Activated naive CD4-positive, alpha-beta T cell treated with anti-CD3 and anti-CD28 coated beads for 36 hours (primary cell): ENCODE data around the gene KCNQ5. TPM values are rescaled to one million over a fixed set of nuclear protein-coding genes. Genes with fewer than 3 reads are reported as not detected.

ENCODE experiments used
- CTCF ChIA-PET: fragments of 350-600 bp; sonication (Branson Sonifier 250); formaldehyde crosslinking; loops from one replicate; lab custom pipeline; 2021; ENCODE audit warnings: antibody characterized with exemption; lab: Charles Lee
- DNase-seq: peaks from one replicate; pipeline ENCODE4 v3.0.0-alpha.2; 2020
- H3K27ac Mint-ChIP-seq: one replicate; pipeline ENCODE4 v1.8.0; 2021; ENCODE audit warnings: mild to moderate bottlenecking, mixed read lengths
- H3K27me3 Mint-ChIP-seq: one replicate; pipeline ENCODE4 v1.8.0; 2021; ENCODE audit warnings: low read depth, mixed read lengths
- H3K36me3 Mint-ChIP-seq: one replicate; pipeline ENCODE4 v1.8.0; 2021; ENCODE audit warnings: low read depth, mixed read lengths
- H3K4me1 Mint-ChIP-seq: one replicate; pipeline ENCODE4 v1.8.0; 2021; ENCODE audit warnings: low read depth, mixed read lengths
- H3K4me3 Mint-ChIP-seq: one replicate; pipeline ENCODE4 v1.8.0; 2021; ENCODE audit warnings: mild to moderate bottlenecking, moderate library complexity, mixed read lengths
- H3K9me3 Mint-ChIP-seq: one replicate; pipeline ENCODE4 v1.8.0; 2021; ENCODE audit warnings: mixed read lengths
- intact Hi-C: fragments of 100-400 bp; cut with micrococcal nuclease; formaldehyde crosslinking; loops from one replicate; pipeline ENCODE4 v1.15.1; 2023
- total RNA-seq, 2 experiments: library from RNA; stranded (reverse); gene quantifications; one replicate each; pipeline ENCODE4 v1.2.3, GENCODE V29; 2021

The KCNQ5 gene
- total RNA-seq, 2 experiments from 2014 or later: 11.8 to 12.0 TPM

DNA sequence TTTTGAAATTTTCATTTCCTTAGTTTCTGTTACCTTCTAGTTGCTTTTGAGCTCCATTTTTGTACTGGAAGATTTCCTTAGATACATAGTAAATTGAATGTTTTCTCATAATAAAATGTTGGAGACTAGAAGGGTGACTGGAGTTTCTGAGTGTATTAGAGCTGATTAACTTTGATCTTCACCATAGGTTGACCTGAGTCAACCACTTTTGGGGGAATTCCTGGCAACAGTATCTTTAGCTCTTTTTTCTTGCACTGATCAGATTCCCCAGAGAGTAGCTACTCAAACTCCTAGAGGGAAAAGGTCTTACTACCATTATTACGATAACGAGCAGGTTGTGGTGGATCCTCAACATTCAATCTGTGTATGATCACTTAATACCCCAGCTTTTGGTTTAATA lies 530.7 kb downstream of the KCNQ5 start:
- intact Hi-C loops: no loop called here
- Mint-ChIP-seq H3K9me3 (peaks cover 7% of the 10 kb centered on the region), H3K27me3 (no peaks in the 10 kb centered on the region), H3K4me1 (no peaks in the 10 kb centered on the region), H3K27ac (no peak overlapping the region), H3K36me3 (peaks cover 9% of the 10 kb centered on the region), H3K4me3 (no peak overlapping the region)
- CTCF ChIA-PET: interaction anchor here (0.6 to 1.6 kb wide), 3 partner anchors 23 to 1008 kb away, joined by 3 to 7 read pairs (median 6); no protein-coding TSS in a partner anchor
- DNase-seq: no peak

DNA sequence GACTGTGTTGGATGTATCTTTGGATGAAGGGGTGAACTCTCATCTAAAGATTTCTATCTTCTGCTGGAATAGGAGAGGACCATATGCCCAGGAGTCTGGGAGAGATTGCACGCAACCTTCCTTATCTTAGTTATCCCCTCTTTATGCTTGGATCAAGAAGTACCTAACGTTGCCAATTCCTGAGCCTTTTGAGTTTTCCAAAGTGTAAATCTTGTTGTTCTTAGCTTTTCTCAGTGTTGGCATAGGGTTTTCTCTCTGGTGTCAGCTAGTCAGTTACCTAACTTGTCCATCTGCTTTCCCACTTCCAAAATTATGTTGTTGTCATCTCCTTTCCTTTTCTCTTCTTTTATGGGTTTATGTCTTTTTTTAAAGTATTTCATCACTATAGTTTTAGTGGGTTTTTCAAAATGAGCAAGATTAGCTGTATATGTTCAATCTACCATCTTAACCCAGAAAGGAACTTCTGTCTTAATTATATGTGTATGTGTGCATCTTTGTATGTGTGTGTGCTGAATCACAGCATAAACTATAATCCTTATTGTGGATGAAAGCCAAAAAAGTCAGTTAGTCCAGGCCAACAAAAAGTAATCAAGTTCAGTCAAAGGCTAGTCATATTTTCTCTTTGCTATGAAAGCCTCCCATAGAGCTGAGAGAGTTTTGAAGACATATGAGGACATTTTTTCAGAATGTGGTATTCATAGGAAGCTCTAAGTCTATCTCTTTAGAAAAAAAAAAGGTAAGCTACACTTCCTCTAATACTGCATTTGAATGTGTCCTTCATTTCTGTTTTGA lies 531.3 kb downstream of the KCNQ5 start:
- CTCF ChIA-PET: interaction anchor here (0.6 to 1.6 kb wide), 3 partner anchors 23 to 741 kb away, joined by 3 to 6 read pairs (median 5); no protein-coding TSS in a partner anchor
- Mint-ChIP-seq H3K9me3 (peaks cover 10% of the 10 kb centered on the region), H3K4me1 (no peaks in the 10 kb centered on the region), H3K36me3 (peaks cover 11% of the 10 kb centered on the region), H3K27ac (no peak overlapping the region), H3K4me3 (no peak overlapping the region), H3K27me3 (no peaks in the 10 kb centered on the region)
- DNase-seq: no peak
- intact Hi-C loops: no loop called here

DNA sequence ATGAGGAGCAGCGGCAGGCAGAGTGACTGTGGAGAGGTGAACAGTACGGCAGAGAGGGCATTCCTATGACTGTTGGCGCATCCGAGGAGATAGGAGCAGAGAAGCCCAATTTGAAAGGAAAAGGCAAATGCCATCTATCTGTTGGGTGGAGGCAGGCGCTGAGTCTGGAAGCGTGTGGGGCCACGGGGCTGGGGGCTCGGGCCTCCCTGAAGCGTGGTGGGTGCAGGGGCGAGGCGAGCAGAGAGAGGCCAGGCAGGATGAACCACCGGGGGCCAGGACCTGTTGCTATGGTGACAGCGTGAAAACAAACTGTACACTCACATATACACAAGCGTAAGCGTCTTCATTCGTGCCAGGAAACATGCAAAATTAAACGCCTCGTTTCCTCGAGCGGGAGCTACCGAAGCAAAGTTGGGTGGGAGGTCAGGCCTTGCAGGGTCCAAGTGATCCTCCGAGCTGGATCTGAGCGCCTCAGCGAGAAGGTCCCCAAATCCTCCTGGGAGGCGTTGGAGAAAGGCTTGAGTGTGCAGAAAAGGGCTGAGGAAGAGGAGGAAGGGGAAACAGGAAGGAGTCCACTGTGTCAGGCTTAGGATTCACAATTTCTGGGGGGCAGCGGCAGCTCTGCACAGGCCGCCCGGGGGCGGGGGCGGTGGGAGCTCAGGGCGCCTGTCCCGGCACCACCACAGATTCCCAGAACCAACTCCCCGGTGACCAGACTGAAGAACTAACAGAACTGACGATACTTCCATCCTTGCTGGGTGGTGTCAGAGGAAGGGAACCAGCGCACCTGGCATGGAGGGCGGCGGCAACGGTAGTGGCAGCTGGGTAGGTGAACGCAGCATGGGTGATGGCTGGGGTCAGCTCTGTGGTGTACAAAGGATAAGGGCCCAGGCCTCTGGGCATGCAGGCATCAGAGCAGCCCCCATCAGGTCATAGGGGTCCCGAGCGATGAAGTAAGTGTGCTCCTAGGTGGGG lies 535.2 kb downstream of the KCNQ5 start:
- Mint-ChIP-seq H3K27ac (no peak overlapping the region), H3K27me3 (no peaks in the 10 kb centered on the region), H3K4me1 (no peaks in the 10 kb centered on the region), H3K9me3 (peaks cover 10% of the 10 kb centered on the region), H3K36me3 (peaks cover 14% of the 10 kb centered on the region), H3K4me3 (no peak overlapping the region)
- intact Hi-C loops: no loop called here
- CTCF ChIA-PET: no interaction called here
- no peak for DNase-seq

DNA sequence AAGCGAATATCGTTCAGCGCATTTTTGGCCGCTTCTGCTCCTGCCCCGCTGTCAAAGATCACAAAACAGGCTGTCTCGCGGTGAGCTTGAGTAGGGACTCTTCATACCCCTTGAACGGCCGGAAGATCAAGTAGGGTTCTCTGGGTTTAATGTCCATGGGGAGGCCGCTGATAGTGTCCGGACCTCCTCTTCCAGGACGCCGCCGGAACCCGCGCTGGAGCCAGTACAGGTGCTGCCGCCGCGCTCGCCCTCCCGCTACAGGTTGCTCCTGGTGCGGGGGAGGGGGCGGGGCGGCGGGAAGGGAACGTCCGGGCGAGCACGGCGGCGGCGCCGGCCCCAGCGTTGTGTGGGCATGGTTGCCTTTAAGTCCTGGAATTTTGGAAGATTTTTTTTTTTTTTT lies 536.0 kb downstream of the KCNQ5 start:
- no peak for DNase-seq
- peaks cover 10% of the 10 kb centered on the region for H3K9me3 Mint-ChIP-seq
- H3K4me1 Mint-ChIP-seq: no peaks in the 10 kb centered on the region
- CTCF ChIA-PET: interaction anchor here (1.3 kb wide), 1 partner anchor 748 kb away, joined by 5 read pairs; no protein-coding TSS in a partner anchor
- no peaks in the 10 kb centered on the region for H3K27me3 Mint-ChIP-seq
- H3K36me3 Mint-ChIP-seq: peaks cover 14% of the 10 kb centered on the region
- intact Hi-C loops: no loop called here
- H3K27ac Mint-ChIP-seq: no peak overlapping the region
- H3K4me3 Mint-ChIP-seq: no peak overlapping the region

DNA sequence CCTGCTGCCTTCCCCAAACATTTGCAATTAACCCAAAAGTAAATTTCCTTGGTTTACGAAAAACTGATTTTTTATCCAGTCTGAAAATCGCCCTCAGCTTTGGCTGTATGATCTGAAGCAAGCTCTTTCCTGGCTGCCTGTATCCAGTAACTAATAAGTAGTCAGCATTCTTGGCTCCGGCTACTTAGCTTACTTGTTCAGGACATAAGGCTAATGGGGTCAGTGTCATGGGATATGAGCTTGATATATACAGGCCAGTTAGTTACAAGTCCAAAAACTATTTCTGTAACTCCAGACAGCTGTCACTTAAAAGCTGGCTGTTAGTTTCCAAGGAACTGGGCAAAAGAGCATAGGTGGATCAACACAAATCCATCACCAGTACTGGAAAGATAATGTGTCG lies 547.2 kb downstream of the KCNQ5 start:
- CTCF ChIA-PET: interaction anchor here (0.7 to 1.0 kb wide), 3 partner anchors 18 to 757 kb away, joined by 3 to 4 read pairs (median 3); no protein-coding TSS in a partner anchor
- H3K36me3 Mint-ChIP-seq: peaks cover 4% of the 10 kb centered on the region

DNA sequence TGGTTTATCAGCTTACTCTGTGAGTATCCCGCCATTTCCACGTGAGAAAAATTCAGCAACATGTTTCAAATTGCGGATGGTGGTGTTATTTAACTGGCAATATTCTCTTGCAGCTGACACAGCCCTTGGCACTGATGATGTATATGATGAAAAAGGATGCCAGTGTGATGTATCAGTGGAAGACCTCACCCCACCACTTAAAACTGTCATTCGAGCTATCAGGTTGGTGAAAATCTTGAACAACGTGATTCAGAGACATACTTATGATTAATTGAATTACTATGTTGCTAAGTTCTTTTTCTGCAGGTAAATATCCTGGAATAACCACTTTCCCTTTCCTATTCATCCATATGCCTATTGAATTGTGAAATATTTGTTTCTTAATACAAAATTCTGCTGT lies 547.8 kb downstream of the KCNQ5 start:
- no peak overlapping the region for H3K27ac Mint-ChIP-seq
- CTCF ChIA-PET: interaction anchor here (0.5 to 1.0 kb wide), 6 partner anchors 18 to 758 kb away, joined by 3 to 7 read pairs (median 4); no protein-coding TSS in a partner anchor
- no peak for DNase-seq

More for the DNA sequence above, 547.2 kb downstream of the KCNQ5 start:
- Mint-ChIP-seq H3K27me3 (no peaks in the 10 kb centered on the region), H3K9me3 (no peaks in the 10 kb centered on the region), H3K4me3 (no peak overlapping the region), H3K4me1 (no peaks in the 10 kb centered on the region), H3K27ac (no peak overlapping the region)
- no peak for DNase-seq
- intact Hi-C loops: no loop called here

DNA sequence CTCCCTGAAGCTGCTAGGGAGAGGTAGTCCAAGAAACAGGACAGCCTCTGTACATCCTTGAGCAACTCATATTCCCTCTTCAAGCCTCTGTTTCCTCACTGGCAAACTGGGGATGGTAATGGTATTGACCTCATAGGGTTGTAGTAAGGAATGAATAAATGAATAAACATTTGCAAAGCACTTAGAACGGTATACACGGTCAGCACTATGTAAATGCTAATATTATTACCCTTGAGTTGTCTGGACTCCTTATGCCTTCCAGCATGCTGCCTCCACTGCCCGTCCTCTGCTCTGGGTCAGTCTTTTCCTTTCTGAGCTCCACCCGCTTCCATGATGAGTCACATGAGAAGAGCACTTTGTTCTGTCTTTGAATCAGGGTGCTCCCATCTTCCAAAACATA lies 552.8 kb downstream of the KCNQ5 start:
- CTCF ChIA-PET: no interaction called here
- intact Hi-C loops: no loop called here
- no peak overlapping the region for H3K4me3 Mint-ChIP-seq

More for the DNA sequence above, 547.8 kb downstream of the KCNQ5 start:
- Mint-ChIP-seq H3K9me3 (no peaks in the 10 kb centered on the region), H3K27me3 (no peaks in the 10 kb centered on the region), H3K4me3 (no peak overlapping the region), H3K4me1 (no peaks in the 10 kb centered on the region), H3K36me3 (peaks cover 4% of the 10 kb centered on the region)
- intact Hi-C loops: no loop called here

DNA sequence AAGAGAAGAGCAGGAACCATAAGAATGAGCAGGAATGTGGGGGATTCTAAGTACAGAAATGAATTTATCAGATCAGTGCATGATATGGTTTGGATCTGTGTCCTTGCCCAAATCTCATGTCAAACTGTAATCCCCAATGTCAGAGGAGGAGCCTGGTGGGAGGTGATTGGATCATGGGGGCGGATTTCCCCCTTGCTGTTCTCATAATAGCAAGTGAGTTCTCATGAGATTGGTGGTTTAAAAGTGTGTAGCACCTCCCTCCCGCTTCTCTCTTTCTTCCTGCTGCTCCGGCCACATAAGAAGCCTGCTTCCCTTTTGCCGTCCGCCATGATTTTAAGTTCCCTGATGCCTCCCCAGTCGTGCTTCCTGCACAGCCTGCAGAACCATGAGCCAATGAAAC lies 554.2 kb downstream of the KCNQ5 start:
- no peaks in the 10 kb centered on the region for H3K9me3 Mint-ChIP-seq
- no peak for DNase-seq
- H3K4me3 Mint-ChIP-seq: no peak overlapping the region
- H3K4me1 Mint-ChIP-seq: peaks cover 4% of the 10 kb centered on the region
- no peaks in the 10 kb centered on the region for H3K27me3 Mint-ChIP-seq
- CTCF ChIA-PET: interaction anchor here (0.6 kb wide), 1 partner anchor 73 kb away, joined by 3 read pairs; no protein-coding TSS in a partner anchor
- no peaks in the 10 kb centered on the region for H3K36me3 Mint-ChIP-seq
- intact Hi-C loops: no loop called here
- no peak overlapping the region for H3K27ac Mint-ChIP-seq

More for the DNA sequence above, 552.8 kb downstream of the KCNQ5 start:
- H3K4me1 Mint-ChIP-seq: no peaks in the 10 kb centered on the region
- no peak overlapping the region for H3K27ac Mint-ChIP-seq
- no peak for DNase-seq
- H3K36me3 Mint-ChIP-seq: peaks cover 1% of the 10 kb centered on the region
- H3K27me3 Mint-ChIP-seq: no peaks in the 10 kb centered on the region
- no peaks in the 10 kb centered on the region for H3K9me3 Mint-ChIP-seq

DNA sequence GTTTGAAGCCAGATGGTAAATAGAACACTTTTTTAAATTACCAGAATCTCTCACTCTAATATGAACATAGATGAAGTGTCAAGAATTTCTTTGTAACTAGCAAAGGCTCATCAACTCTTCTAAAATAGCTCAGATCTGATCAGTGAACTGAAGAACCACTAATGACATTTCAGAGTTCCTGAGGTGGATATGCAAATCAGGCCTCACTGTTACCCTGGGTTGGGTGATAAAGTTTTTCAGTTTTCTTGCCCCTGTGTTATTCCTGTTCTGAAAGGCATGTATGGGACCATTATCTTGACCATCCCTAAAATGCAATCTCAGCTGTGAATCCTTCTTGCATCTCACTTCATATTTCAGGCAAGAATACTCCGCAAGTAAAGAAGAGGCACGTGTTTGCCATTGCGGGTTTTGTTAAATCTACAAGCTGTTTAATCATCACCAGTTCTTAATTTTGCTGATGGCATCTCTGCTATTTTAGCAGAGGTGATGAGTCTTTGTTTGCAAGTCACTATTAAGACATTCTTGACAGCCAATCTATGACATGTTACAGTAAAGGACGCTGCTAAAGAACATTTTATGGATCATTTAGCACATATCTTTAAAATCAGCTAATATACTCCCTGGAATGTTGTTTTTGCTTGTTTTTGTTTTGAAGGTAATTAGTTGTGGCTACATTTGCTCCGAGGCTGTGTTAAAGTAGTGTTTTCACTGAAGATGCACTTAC lies 555.5 kb downstream of the KCNQ5 start:
- CTCF ChIA-PET: interaction anchor here (0.7 kb wide), 1 partner anchor 766 kb away, joined by 3 read pairs; no protein-coding TSS in a partner anchor
- H3K4me1 Mint-ChIP-seq: peaks cover 4% of the 10 kb centered on the region
- no peaks in the 10 kb centered on the region for H3K27me3 Mint-ChIP-seq
- no peak overlapping the region for H3K4me3 Mint-ChIP-seq
- no peak overlapping the region for H3K27ac Mint-ChIP-seq
- DNase-seq: no peak
- no peaks in the 10 kb centered on the region for H3K36me3 Mint-ChIP-seq
- intact Hi-C loops: no loop called here
- no peaks in the 10 kb centered on the region for H3K9me3 Mint-ChIP-seq

DNA sequence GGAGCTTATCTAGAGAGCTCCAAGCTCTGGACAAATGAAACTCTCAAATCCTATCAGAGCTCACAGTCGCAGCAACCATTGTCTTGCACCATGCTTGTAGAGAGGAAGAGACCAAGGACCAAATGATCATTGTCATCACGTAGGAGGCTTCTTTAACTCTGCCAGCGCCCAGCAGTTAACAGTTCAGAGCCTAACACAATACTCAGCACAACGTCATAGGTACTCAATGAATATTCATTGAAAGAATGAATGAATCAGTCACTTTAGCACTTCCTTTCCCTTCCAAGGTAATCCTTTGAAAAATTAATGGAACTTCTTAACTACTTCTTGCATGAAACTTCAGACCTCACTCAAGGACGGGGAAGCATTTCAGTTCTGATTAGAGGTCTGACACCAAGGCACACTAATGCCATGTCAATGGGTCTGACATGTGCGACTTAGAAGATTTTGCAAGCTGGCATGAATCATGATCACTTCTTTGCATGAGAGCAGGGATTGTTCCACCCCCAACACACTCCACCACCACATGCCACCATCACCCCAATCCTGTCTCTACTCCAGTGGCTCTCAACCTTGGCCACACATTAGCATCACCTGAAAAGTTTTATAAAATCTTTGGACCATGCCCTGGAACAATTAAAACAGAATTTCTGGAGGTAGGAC lies 558.3 kb downstream of the KCNQ5 start:
- CTCF ChIA-PET: interaction anchor here (0.6 to 1.6 kb wide), 7 partner anchors 48 to 768 kb away, joined by 3 to 4 read pairs (median 4); no protein-coding TSS in a partner anchor
- Mint-ChIP-seq H3K27ac (no peak overlapping the region), H3K4me1 (peaks cover 4% of the 10 kb centered on the region), H3K27me3 (no peaks in the 10 kb centered on the region), H3K36me3 (no peaks in the 10 kb centered on the region), H3K4me3 (no peak overlapping the region), H3K9me3 (no peaks in the 10 kb centered on the region)
- DNase-seq: no peak
- intact Hi-C loops: loop anchor here (5.0 kb wide), 2 partner anchors 658 to 1648 kb away; no protein-coding TSS in a partner anchor
